HFF-Myc (cell line): ENCODE data around the gene EMILIN2.
"Not testable (repeated sequence)": the region's sequence is repeated elsewhere in the genome, so short reads cannot be mapped to it uniquely, and the experiment has no call there.

ENCODE experiments used
- DNase-seq: peaks from one replicate; pipeline ENCODE4 v3.0.0-alpha.2; 2011; ENCODE audit warnings: low read depth; ENCODE audit errors: extremely low read depth
- H3K4me3 ChIP-seq: replicated peaks from 2 replicates; pipeline ENCODE4 v1.5.1; 2011; ENCODE audit warnings: low read depth, mild to moderate bottlenecking, control low read depth, low read length
- TF ChIP-seq, protein P1 (sequence below): IDR thresholded peaks from 2 replicates; pipeline ENCODE4 v1.5.1; 2012; ENCODE audit warnings: mild to moderate bottlenecking, low read depth, low read length, control low read depth; ENCODE audit errors: missing control alignments

Gene EMILIN2

DNA sequence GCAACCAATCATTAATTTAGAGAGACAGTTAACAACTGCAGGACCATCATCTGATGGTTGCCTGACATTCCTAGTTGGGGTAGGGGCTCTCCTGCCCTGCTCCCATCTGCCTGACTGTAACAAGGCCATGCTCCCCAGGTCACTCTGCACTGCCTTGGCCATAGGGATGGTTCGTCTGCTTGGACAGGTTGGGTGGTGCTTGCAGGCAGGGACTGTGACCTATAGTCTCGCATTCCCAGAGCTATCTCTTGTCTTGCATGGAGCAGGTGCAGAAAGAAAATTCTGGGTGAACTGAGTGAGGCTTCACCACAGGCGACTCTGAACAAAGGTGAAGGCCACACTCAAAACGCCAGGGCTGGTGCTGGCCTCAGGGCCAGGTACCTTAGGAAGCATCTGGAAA is 64.7 kb downstream of the EMILIN2 start:
- no peak for DNase-seq
- TF ChIP-seq, protein P1, sequence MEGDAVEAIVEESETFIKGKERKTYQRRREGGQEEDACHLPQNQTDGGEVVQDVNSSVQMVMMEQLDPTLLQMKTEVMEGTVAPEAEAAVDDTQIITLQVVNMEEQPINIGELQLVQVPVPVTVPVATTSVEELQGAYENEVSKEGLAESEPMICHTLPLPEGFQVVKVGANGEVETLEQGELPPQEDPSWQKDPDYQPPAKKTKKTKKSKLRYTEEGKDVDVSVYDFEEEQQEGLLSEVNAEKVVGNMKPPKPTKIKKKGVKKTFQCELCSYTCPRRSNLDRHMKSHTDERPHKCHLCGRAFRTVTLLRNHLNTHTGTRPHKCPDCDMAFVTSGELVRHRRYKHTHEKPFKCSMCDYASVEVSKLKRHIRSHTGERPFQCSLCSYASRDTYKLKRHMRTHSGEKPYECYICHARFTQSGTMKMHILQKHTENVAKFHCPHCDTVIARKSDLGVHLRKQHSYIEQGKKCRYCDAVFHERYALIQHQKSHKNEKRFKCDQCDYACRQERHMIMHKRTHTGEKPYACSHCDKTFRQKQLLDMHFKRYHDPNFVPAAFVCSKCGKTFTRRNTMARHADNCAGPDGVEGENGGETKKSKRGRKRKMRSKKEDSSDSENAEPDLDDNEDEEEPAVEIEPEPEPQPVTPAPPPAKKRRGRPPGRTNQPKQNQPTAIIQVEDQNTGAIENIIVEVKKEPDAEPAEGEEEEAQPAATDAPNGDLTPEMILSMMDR = no peak
- H3K4me3 ChIP-seq = no peak overlapping the region

DNA sequence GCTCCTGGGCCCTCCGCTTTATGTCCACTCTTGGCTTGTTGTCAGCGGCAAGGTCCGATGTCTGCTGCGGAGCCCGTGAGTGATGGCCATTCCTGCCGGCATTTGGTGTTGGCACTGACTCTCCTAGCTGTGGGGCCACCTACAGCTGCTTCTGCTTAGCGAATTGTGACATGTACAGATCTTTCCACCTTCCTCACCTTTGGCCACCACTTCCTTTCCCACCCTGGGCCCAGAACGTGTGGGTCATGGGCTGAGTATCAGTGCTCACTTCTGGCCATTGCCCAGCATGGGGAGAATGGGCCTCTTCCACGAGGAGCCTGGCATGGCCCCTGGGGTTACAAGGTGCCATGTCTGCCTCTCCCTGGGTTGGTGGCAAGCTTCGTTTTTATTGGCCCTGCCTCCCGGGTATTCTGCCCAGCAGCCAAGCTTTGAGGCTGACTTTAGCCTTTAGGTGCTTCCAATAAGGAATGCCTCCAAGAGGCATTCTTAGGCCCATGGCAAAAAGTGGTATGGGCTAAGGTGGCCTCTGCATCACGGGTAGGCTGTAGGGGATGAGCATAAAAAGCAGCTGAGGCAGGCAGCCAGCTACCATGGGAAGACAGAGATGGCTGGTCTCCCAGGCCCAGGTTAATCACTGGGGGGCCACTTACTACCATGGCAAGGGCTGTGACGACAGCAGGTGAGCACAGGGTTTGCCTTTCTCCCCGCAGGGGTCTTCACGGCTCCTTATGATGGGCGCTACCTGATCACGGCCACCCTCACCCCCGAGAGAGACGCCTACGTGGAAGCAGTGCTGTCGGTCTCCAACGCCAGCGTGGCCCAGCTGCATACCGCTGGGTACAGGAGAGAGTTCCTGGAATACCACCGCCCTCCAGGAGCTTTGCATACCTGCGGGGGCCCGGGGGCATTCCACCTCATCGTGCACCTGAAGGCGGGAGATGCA is 65.8 kb downstream of the EMILIN2 start:
- TF ChIP-seq, protein P1 = no peak
- no peak overlapping the region for H3K4me3 ChIP-seq
- no peak for DNase-seq

DNA sequence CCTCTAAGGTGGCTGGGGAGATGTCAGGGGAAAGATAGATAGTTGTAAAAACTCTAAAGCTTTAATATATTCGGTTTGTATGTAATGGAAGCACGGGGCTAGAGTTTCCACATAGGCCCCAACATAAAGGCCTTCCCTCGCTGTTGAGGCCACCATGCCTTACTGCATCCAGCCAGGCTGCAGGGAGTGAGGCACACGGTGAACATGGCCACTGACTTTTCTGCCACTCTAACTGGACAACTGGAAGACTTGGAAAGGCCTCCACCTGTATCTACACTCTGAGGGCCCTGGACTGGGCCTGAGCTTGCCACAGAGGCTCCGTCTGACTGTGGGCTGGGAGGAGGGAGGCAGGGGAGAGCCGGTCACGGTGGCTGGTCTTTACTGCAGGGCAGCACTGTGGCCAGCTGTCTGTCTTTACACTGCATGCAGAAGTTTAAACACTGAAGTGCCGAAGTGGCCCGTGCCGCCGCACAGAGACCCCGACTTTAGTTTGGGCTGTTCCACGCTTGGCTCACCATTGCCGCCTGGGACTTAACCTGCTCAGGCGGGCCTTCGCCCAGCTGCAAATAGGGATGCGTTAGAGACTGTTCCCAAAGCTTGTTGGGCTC is 66.7 kb downstream of the EMILIN2 start:
- TF ChIP-seq, protein P1 = no peak
- H3K4me3 ChIP-seq = no peak overlapping the region
- DNase-seq = no peak

DNA sequence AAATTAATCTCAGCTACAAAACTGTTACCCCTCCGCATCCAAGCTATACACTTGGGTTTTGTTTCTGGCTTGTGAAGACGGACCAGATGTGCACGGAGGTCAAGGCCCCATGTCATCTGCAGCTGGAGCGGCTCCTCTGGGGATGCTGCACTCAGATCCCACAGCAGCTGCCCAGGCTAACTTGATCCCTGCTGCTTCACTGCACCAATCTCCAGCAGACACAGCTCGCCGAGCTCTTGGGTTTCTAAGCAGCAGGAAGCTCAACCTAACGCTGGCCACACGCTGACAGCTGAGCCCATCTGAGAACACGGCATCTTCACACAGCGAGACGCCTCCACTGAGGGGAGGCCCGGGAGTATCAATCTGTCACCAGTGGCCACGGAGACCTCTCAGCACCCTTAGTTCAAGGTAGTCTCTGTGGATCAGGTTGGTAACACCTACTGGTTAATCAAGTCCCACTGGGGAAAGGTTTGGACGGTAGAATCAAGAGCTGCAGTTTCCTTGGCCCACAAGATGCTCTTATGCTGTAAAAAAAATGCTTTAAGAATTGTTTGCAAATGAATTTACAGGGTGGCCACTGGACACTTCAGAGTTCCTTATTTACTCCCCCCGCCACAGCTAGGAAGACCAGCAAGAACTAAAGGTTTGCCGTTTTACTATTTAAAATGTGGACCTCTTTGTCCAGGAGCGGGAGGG is 67.5 kb downstream of the EMILIN2 start:
- H3K4me3 ChIP-seq = no peak overlapping the region
- DNase-seq = no peak
- TF ChIP-seq, protein P1 = no peak

DNA sequence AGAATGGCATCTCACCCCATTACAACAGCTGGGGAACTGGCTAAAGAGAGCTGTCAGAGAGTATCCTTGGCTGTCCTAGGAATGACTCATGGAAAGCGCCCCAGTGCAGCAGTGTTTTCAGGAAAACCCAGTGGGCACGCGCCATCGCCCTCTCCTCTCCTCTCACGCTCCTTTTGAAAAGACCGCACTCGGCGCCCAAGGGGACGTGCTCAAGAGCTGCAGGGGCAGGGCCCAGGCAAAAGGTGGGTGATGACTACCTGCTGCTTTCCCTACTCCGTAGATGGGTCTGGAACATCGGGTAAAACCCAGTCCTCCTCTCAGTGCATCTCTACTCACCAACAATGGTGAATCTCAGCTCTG is 68.1 kb downstream of the EMILIN2 start:
- H3K4me3 ChIP-seq = no peak overlapping the region
- TF ChIP-seq, protein P1 = no peak
- DNase-seq = no peak

DNA sequence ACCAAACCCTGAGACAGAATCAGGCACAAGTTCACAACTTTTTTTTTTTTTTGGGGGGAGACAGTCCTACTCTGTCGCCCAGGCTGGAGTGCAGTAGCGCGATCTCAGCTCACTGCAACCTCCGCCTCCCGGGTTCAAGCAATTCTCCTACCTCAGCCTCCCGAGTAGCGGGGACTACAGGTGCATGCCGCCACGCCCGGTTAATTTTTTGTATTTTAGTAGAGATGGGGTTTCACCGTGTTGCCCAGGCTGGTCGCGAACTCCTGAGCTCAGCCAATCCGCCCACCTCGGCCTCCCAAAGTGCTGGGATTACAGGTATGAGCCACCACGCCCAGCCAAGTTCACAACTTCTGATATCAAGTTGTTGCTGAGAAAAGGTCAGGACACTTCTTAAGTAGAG is 68.7 kb downstream of the EMILIN2 start:
- not testable (repeated sequence) for DNase-seq, H3K4me3 ChIP-seq

DNA sequence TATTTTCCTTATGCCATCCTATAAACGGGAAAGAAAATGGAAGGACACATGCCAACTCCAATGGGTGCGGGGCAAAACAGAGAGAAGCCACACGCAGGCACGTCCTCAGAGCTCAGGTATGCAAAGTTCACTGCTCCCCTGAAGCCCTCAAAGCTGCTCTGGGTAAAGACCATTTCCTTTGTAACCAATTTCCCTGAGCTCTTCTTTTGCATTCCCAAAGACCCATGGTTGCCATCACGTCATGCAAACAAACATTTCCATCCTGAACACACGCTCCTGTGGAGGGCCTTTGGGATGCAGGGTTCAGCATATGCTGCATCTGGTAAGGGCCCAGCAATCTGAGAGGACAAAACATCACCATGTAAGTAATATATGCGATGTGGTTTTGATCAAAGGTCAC is 69.4 kb downstream of the EMILIN2 start:
- no peak overlapping the region for H3K4me3 ChIP-seq
- DNase-seq = no peak
- TF ChIP-seq, protein P1 = no peak
